Measurements from ENCODE around the gene C1QTNF7. TPM values are rescaled to one million over a fixed set of nuclear protein-coding genes. Genes with fewer than 3 reads are reported as not detected.
A peak's percentile ranks its signal among the peaks of the same experiment; 100 is the strongest.

Gene C1QTNF7
- total and polyA plus RNA-seq, 12 donors: 0.30 to 2.7 (median 1.5) TPM

- DNase-seq (no peak), ATAC-seq (no peak)
- H3K4me3 ChIP-seq: no peak overlapping the region
- WGBS, 2 donors: 54 to 58% methylated on average over 4 of the region's 4 CpGs
- H3K27ac ChIP-seq: no peak overlapping the region
- intact Hi-C loops (cut with DNase I): loop anchor here in 7 of 10 donors (5.0 to 10.0 kb wide), 3 partner anchors 156 to 164 kb away; no protein-coding TSS in a partner anchor
- H3K9me3 ChIP-seq: no peaks in the 10 kb centered on the region
- TF ChIP-seq CTCF (IDR thresholded peaks at IDR 0.05): no peak
- H3K27me3 ChIP-seq: no peaks in the 10 kb centered on the region
- peaks cover 0 to 40% (median 18%) of the 10 kb centered on the region in 9 donors for H3K4me1 ChIP-seq
- H3K36me3 ChIP-seq: no peaks in the 10 kb centered on the region
Measured at GRCh38 chr4:15398732-15399131, 29.1 kb upstream of the C1QTNF7 start.

- 88 to 90% methylated on average over 3 of the region's 3 CpGs for WGBS, 2 donors
- Histone ChIP-seq H3K27me3 (no peaks in the 10 kb centered on the region), H3K36me3 (no peaks in the 10 kb centered on the region), H3K4me3 (no peak overlapping the region), H3K4me1 (peaks cover 0 to 40% (median 21%) of the 10 kb centered on the region in 9 donors), H3K9me3 (no peaks in the 10 kb centered on the region), H3K27ac (peak overlapping the region in 2 of 10 donors; percentile 19 to 22)
- intact Hi-C loops (cut with DNase I): no loop called here
- no peak for TF ChIP-seq CTCF (IDR thresholded peaks at IDR 0.05)
- no peak for ATAC-seq
- no peak for DNase-seq
Measured at GRCh38 chr4:15400226-15400625, 27.6 kb upstream of the C1QTNF7 start.

GRCh38 chr4:15400981-15401671 is 26.7 kb upstream of the C1QTNF7 start:
- peak; percentile 41 to 89 (median 84) for ATAC-seq
- Histone ChIP-seq H3K36me3 (no peaks in the 10 kb centered on the region), H3K27me3 (no peaks in the 10 kb centered on the region), H3K9me3 (no peaks in the 10 kb centered on the region), H3K27ac (peak overlapping the region in 4 of 10 donors; percentile 11 to 23 (median 21)), H3K4me3 (no peak overlapping the region), H3K4me1 (peaks cover 0 to 40% (median 23%) of the 10 kb centered on the region in 9 donors)
- TF ChIP-seq CTCF (IDR thresholded peaks at IDR 0.05): no peak
- 44 to 45% methylated on average over 9 of the region's 9 CpGs for WGBS, 2 donors
- peak; percentile 40 to 45 for DNase-seq
- intact Hi-C loops (cut with DNase I): no loop called here

GRCh38 chr4:15402146-15402545 is 25.7 kb upstream of the C1QTNF7 start:
- no peak for DNase-seq
- Histone ChIP-seq H3K36me3 (no peaks in the 10 kb centered on the region), H3K27ac (peak overlapping the region in 2 of 10 donors; percentile 15 to 23), H3K27me3 (no peaks in the 10 kb centered on the region), H3K4me1 (peaks cover 0 to 40% (median 23%) of the 10 kb centered on the region in 9 donors), H3K4me3 (no peak overlapping the region), H3K9me3 (no peaks in the 10 kb centered on the region)
- intact Hi-C loops (cut with DNase I): no loop called here
- no peak for TF ChIP-seq CTCF (IDR thresholded peaks at IDR 0.05)
- ATAC-seq: no peak
- WGBS, 2 donors: 69 to 80% methylated on average over 2 of the region's 2 CpGs
